MCF 10A (cell line): ENCODE results near the gene RNF213. TPM values are rescaled to one million over a fixed set of nuclear protein-coding genes. Genes with fewer than 3 reads are reported as not detected.

Experiments
- BruUV-seq: library from RNA; stranded (reverse); fragments of 400-500 nt; replicated peaks from 2 replicates; lab custom pipeline; 2021; lab: Mats Ljungman, UMichigan
- CTCF ChIA-PET: fragments of 300-600 bp; sonication (Branson Sonifier 250); formaldehyde crosslinking; extraction: SDS; loops from one replicate; lab custom pipeline; 2021; ENCODE audit warnings: antibody characterized with exemption, inconsistent platforms; lab: Yijun Ruan, JAX
- POLR2A ChIA-PET: fragments of 300-600, 350-650 bp; sonication (Branson Sonifier 250); formaldehyde crosslinking; extraction: SDS; loops from one replicate; lab custom pipeline; 2020; ENCODE audit warnings: antibody characterized with exemption, inconsistent platforms; lab: Yijun Ruan, JAX
- DNase-seq: peaks from one replicate; pipeline ENCODE4 v3.0.0-alpha.2; 2018; ENCODE audit not compliant: unreplicated experiment
- H3K27ac Mint-ChIP-seq: one replicate; pipeline ENCODE4 v1.8.0; 2022; ENCODE audit warnings: mild to moderate bottlenecking, low read depth, mixed read lengths; ENCODE audit not compliant: unreplicated experiment
- H3K27me3 Mint-ChIP-seq: one replicate; pipeline ENCODE4 v1.8.0; 2022; ENCODE audit warnings: mixed read lengths; ENCODE audit not compliant: insufficient read depth, unreplicated experiment
- H3K36me3 Mint-ChIP-seq: one replicate; pipeline ENCODE4 v1.8.0; 2022; ENCODE audit warnings: mild to moderate bottlenecking, moderate library complexity, mixed read lengths; ENCODE audit not compliant: insufficient read depth, unreplicated experiment
- H3K4me1 Mint-ChIP-seq: one replicate; pipeline ENCODE4 v1.8.0; 2022; ENCODE audit warnings: mixed read lengths; ENCODE audit not compliant: insufficient read depth, unreplicated experiment
- H3K4me3 Mint-ChIP-seq: one replicate; pipeline ENCODE4 v1.8.0; 2022; ENCODE audit warnings: mild to moderate bottlenecking, moderate library complexity, mixed read lengths; ENCODE audit not compliant: unreplicated experiment
- H3K9me3 Mint-ChIP-seq: one replicate; pipeline ENCODE4 v1.8.0; 2022; ENCODE audit warnings: mixed read lengths; ENCODE audit not compliant: unreplicated experiment
- intact Hi-C: fragments of 100-400 bp; cut with micrococcal nuclease; formaldehyde crosslinking; loops from 2 replicates; pipeline ENCODE4 v1.14.1; 2022
- total RNA-seq: library from RNA; stranded (reverse); gene quantifications from 2 replicates; pipeline ENCODE4 v1.2.3, GENCODE V29; 2022
- TF ChIP-seq, protein P1 (sequence below): fragments of 200-600 bp; IDR thresholded peaks from one replicate; pipeline ENCODE4 v1.8.0; 2022; ENCODE audit warnings: antibody characterized with exemption, mild to moderate bottlenecking; ENCODE audit not compliant: unreplicated experiment

Gene RNF213
- total RNA-seq, 1 experiment from 2014 or later: 50.5 TPM

DNA sequence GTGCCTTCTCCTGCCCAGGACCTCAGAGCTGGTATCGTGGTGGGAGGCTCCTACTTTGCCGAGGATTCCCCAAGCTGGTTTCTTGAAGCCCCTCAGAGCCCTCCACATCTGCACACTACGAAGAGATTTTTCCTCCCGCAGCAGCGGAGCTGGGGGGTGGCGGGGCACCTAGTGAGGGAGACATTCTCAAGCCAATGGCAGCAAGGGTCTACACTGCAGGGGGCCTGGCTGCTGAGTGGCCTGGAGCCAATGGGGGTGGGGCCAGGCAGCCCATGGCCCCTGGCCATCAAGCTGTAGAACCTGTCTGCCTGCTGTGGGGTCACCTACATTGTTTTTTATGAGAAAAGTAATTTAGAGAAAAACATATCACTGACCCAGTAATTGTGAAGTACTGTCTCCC lies 35.4 kb upstream of the RNF213 start:
- POLR2A ChIA-PET: interaction anchor here (1.3 kb wide), 1 partner anchor 19 kb away, joined by 6 read pairs; no protein-coding TSS in a partner anchor
- peaks cover 6% of the 10 kb centered on the region for H3K4me1 Mint-ChIP-seq
- TF ChIP-seq, protein P1, sequence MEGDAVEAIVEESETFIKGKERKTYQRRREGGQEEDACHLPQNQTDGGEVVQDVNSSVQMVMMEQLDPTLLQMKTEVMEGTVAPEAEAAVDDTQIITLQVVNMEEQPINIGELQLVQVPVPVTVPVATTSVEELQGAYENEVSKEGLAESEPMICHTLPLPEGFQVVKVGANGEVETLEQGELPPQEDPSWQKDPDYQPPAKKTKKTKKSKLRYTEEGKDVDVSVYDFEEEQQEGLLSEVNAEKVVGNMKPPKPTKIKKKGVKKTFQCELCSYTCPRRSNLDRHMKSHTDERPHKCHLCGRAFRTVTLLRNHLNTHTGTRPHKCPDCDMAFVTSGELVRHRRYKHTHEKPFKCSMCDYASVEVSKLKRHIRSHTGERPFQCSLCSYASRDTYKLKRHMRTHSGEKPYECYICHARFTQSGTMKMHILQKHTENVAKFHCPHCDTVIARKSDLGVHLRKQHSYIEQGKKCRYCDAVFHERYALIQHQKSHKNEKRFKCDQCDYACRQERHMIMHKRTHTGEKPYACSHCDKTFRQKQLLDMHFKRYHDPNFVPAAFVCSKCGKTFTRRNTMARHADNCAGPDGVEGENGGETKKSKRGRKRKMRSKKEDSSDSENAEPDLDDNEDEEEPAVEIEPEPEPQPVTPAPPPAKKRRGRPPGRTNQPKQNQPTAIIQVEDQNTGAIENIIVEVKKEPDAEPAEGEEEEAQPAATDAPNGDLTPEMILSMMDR: no peak
- DNase-seq: no peak
- CTCF ChIA-PET: interaction anchor here (0.6 kb wide), 1 partner anchor 233 kb away, joined by 3 read pairs; no protein-coding TSS in a partner anchor
- H3K9me3 Mint-ChIP-seq: no peaks in the 10 kb centered on the region
- BruUV-seq: no TSS peak
- H3K27me3 Mint-ChIP-seq: no peaks in the 10 kb centered on the region
- no peak overlapping the region for H3K4me3 Mint-ChIP-seq
- no peak overlapping the region for H3K27ac Mint-ChIP-seq
- peaks cover 4% of the 10 kb centered on the region for H3K36me3 Mint-ChIP-seq
- intact Hi-C loops: no loop called here

DNA sequence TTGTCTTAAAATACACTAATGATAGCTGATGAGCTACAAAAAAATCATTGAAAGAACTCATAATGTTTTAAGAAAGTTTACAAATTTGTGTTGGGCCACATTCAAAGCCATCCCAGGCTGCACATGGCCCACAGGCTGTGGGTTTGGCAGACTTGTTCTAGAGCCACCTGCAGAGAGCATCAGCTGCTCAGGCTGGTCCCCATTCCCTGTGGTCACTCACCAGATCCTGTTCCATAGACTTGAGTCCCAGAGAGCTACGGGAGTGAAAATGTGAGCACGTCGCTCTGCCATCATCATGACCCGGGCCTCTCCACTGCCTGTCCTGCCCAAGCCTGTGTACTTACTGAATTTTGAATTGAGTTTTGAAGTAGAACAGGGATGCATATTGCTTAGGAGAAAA lies 33.5 kb upstream of the RNF213 start:
- Mint-ChIP-seq H3K36me3 (peaks cover 7% of the 10 kb centered on the region), H3K4me3 (no peak overlapping the region), H3K9me3 (peaks cover 5% of the 10 kb centered on the region), H3K4me1 (peaks cover 6% of the 10 kb centered on the region), H3K27me3 (no peaks in the 10 kb centered on the region), H3K27ac (no peak overlapping the region)
- POLR2A ChIA-PET: interaction anchor here (0.6 kb wide), 1 partner anchor 27 kb away, joined by 3 read pairs; no protein-coding TSS in a partner anchor
- intact Hi-C loops: no loop called here
- no TSS peak for BruUV-seq
- TF ChIP-seq, protein P1: no peak
- no peak for DNase-seq
- CTCF ChIA-PET: interaction anchor here (0.5 to 1.8 kb wide), 2 partner anchors 30 to 399 kb away, joined by 3 to 6 read pairs; no protein-coding TSS in a partner anchor

DNA sequence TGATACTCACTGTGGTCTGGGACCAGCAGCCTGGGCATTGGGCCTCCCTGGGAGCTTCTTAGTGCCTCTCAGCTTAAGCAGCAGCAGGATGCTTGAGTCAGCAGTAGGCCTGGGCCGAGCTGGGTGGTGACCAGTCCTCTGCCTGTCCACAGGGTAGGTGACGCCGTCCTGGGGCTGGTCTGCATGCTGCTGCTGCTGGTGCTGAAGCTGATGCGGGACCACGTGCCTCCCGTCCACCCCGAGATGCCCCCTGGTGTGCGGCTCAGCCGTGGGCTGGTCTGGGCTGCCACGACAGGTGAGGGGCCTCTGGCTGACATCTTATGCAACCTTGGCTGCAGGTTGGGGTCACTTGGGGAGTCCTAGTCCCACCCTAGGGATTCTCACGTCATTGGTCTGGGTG lies 33.0 kb upstream of the RNF213 start:
- peaks cover 10% of the 10 kb centered on the region for H3K9me3 Mint-ChIP-seq
- no peak overlapping the region for H3K27ac Mint-ChIP-seq
- ChIA-PET CTCF (interaction anchor here (1.8 kb wide), 1 partner anchor 31 kb away, joined by 6 read pairs; no protein-coding TSS in a partner anchor), POLR2A (interaction anchor here (0.6 kb wide), 1 partner anchor 28 kb away, joined by 3 read pairs; no protein-coding TSS in a partner anchor)
- no peak overlapping the region for H3K4me3 Mint-ChIP-seq
- TF ChIP-seq, protein P1: no peak
- H3K4me1 Mint-ChIP-seq: peaks cover 6% of the 10 kb centered on the region
- peaks cover 7% of the 10 kb centered on the region for H3K36me3 Mint-ChIP-seq
- BruUV-seq: no TSS peak
- intact Hi-C loops: no loop called here
- H3K27me3 Mint-ChIP-seq: no peaks in the 10 kb centered on the region
- DNase-seq: no peak

DNA sequence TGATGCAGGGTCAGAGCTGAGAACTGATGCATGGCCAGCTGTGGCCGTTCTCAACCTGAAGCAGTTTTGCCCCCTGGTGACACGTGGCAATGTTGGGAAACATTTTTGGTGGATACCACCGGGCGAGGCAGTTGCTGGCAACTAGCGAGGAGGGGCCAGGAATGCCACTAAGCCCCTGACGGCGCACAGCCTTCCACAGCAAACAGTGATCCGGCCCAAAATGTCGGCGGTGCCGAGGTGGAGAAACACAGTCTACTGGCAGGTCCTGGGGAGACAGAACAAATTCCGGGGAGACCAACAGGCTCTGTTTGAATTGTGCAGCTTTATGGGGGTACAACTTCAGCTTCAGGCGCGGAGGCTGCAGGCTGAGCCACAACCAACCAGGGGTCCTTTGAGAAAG lies 32.2 kb upstream of the RNF213 start:
- Mint-ChIP-seq H3K4me3 (no peak overlapping the region), H3K27ac (no peak overlapping the region), H3K27me3 (no peaks in the 10 kb centered on the region), H3K4me1 (peaks cover 6% of the 10 kb centered on the region), H3K36me3 (peaks cover 8% of the 10 kb centered on the region), H3K9me3 (peaks cover 13% of the 10 kb centered on the region)
- DNase-seq: no peak
- ChIA-PET POLR2A (interaction anchor here (1.1 kb wide), 1 partner anchor 19 kb away, joined by 3 read pairs; no protein-coding TSS in a partner anchor), CTCF (no interaction called here)
- TF ChIP-seq, protein P1: no peak
- BruUV-seq: no TSS peak
- intact Hi-C loops: no loop called here
